Tibial nerve (tissue), 4 donors: ENCODE results near the gene F2R.

Experiments used
- CTCF ChIP-seq, 5 experiments: fragments of 200-600 bp in 3 of 5; fragments of 450-650 bp in 2 of 5; sonication (generic) in 3 of 5; IDR thresholded peaks; one replicate each; pipeline ENCODE4 v1.5.1; 2016 to 2019; ENCODE audit warnings: antibody characterized with exemption in 5 of 5, mild to moderate bottlenecking in 3 of 5, moderate library complexity in 2 of 5
- EP300 ChIP-seq, 2 donors: sonication (generic); formaldehyde crosslinking; IDR thresholded peaks; one replicate each; pipeline ENCODE4 v1.6.1; 2017; ENCODE audit warnings: antibody characterized with exemption in 2 of 2, mild to moderate bottlenecking in 1 of 2

GRCh38 chr5:76696251-76696650 is 19.7 kb upstream of the F2R start:
- no peak for TF ChIP-seq EP300 (IDR thresholded peaks at IDR 0.05)
- TF ChIP-seq CTCF (IDR thresholded peaks at IDR 0.05): no peak
